Panc1 (cell line): ENCODE results near the gene COMMD10. TPM values are rescaled to one million over a fixed set of nuclear protein-coding genes. Genes with fewer than 3 reads are reported as not detected.

Experiments used
- ATAC-seq: fragments of 200-7000 bp; cut with Tn5 transposase; 2 replicates; pipeline ENCODE4 v1.9.1; 2020; ENCODE audit warnings: mild to moderate bottlenecking, moderate library complexity
- BruUV-seq: library from RNA; stranded (reverse); fragments of 400-500 nt; replicated peaks from 2 replicates; lab custom pipeline; 2021; lab: Mats Ljungman, UMichigan
- CTCF ChIA-PET: fragments of 300-600 bp; sonication (Branson Sonifier 250); formaldehyde crosslinking; loops from one replicate; lab custom pipeline; 2022; ENCODE audit warnings: antibody characterized with exemption; lab: Charles Lee
- POLR2A ChIA-PET: fragments of 300-600 bp; sonication (Branson Sonifier 250); formaldehyde crosslinking; loops from one replicate; lab custom pipeline; 2022; ENCODE audit warnings: antibody characterized with exemption; lab: Charles Lee
- DNase-seq: peaks from one replicate; pipeline ENCODE4 v3.0.0-alpha.2; 2010; ENCODE audit warnings: low read depth, low spot score
- H3K27ac ChIP-seq: 2 replicates; pipeline ENCODE4 v1.5.1; 2011; ENCODE audit warnings: mild to moderate bottlenecking, low read length, inconsistent platforms
- H3K27me3 ChIP-seq: fragments of 200-500 bp; sonication (Bioruptor generic); 2 replicates; pipeline ENCODE4 v1.6.0; 2014; ENCODE audit warnings: low read length, inconsistent platforms; ENCODE audit not compliant: control insufficient read depth, insufficient read depth
- H3K36me3 ChIP-seq: fragments of 200-500 bp; sonication (Bioruptor generic); 2 replicates; pipeline ENCODE4 v1.5.1; 2014; ENCODE audit warnings: inconsistent platforms, mild to moderate bottlenecking, low read length, moderate library complexity; ENCODE audit not compliant: control insufficient read depth, insufficient read depth
- H3K4me1 ChIP-seq: 2 replicates; pipeline ENCODE4 v1.5.1; 2011; ENCODE audit warnings: inconsistent platforms, mild to moderate bottlenecking, low read length, moderate library complexity; ENCODE audit not compliant: control insufficient read depth, insufficient read depth
- H3K4me3 ChIP-seq, 2 experiments: 2 replicates each; pipeline ENCODE4 v1.5.1; 2011 to 2012; ENCODE audit warnings: low read depth in 2 of 2, low read length in 2 of 2, mild to moderate bottlenecking in 2 of 2, inconsistent platforms in 1 of 2, moderate library complexity in 1 of 2
- H3K9me3 ChIP-seq: fragments of 200-500 bp; sonication (Bioruptor generic); 2 replicates; pipeline ENCODE4 v1.5.1; 2014; ENCODE audit warnings: low read depth, mild to moderate bottlenecking, inconsistent platforms, low read length, moderate library complexity; ENCODE audit not compliant: control insufficient read depth, insufficient read depth
- POLR2AphosphoS5 ChIP-seq: IDR thresholded peaks from 2 replicates; pipeline ENCODE4 v1.6.1; 2012; ENCODE audit warnings: mild to moderate bottlenecking, low read depth, low read length, moderate library complexity
- REST ChIP-seq, 2 experiments: IDR thresholded peaks; 2 replicates each; pipeline ENCODE4 v1.6.1; 2011 to 2012; ENCODE audit warnings: low read depth in 2 of 2, control low read depth in 1 of 2, low read length in 1 of 2, mild to moderate bottlenecking in 1 of 2, moderate library complexity in 1 of 2; ENCODE audit not compliant: insufficient read depth in 1 of 2
- SIN3A ChIP-seq: IDR thresholded peaks from 2 replicates; pipeline ENCODE4 v1.6.1; 2012; ENCODE audit warnings: low read depth, mild to moderate bottlenecking, low read length, moderate library complexity, borderline replicate concordance; ENCODE audit not compliant: insufficient read depth
- TCF7L2 ChIP-seq: IDR thresholded peaks from 2 replicates; pipeline ENCODE4 v1.6.1; 2011; ENCODE audit warnings: mild to moderate bottlenecking, low read depth, low read length, inconsistent platforms
- in situ Hi-C: cut with HindIII; loops from 2 replicates; pipeline ENCODE4 v1.10.0; 2016; ENCODE audit warnings: low sequenced_read_pairs, low pct_unique_long_range_greater_than_20kb
- intact Hi-C: fragments of 100-400 bp; cut with micrococcal nuclease; formaldehyde crosslinking; loops from one replicate; pipeline ENCODE4 v1.10.0; 2022; ENCODE audit not compliant: unreplicated experiment
- total RNA-seq: library from RNA; stranded (reverse); gene quantifications from one replicate; pipeline ENCODE4 v1.2.1, GENCODE V29; 2021; ENCODE audit not compliant: unreplicated experiment
- TF ChIP-seq, protein P1 (sequence below): fragments of 450-650 bp; IDR thresholded peaks from 2 replicates; pipeline ENCODE4 v1.5.1; 2017; ENCODE audit warnings: mild to moderate bottlenecking

COMMD10 gene
- total RNA-seq, 1 experiment from 2014 or later: 37.9 TPM

DNA sequence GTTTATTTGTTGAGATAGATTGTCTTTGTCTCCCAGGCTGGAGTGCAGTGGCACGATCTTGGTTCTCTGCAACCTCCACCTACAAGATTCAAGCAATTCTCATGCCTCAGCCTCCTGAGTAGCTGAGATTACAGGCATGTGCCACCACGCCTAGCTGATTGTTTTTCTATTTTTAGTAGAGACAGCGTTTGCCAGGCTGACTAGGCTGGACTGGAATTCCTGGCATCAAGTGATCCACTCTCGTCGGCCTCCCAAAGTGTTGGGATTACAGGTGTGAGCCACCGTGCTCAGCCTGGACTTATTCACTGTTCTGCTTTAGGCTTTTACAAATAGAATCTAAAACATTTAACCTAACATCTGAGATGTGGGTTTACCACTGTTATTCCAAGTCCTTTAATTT lies 91.3 kb downstream of the COMMD10 start:
- Histone ChIP-seq H3K27ac (no peak overlapping the region), H3K36me3 (no peaks in the 10 kb centered on the region), H3K9me3 (no peaks in the 10 kb centered on the region), H3K27me3 (no peaks in the 10 kb centered on the region), H3K4me3 (no peak overlapping the region), H3K4me1 (no peaks in the 10 kb centered on the region)
- ChIA-PET POLR2A (no interaction called here), CTCF (no interaction called here)
- intact Hi-C loops (no loop called here), in situ Hi-C loops (no loop called here)
- ATAC-seq (no peak), DNase-seq (no peak)
- no peak for TF ChIP-seq REST (IDR thresholded peaks at IDR 0.05; ENCODE audit: insufficient read depth in 1 of 2, low read depth in 2 of 2, low read length in 1 of 2)
- TF ChIP-seq, protein P1, sequence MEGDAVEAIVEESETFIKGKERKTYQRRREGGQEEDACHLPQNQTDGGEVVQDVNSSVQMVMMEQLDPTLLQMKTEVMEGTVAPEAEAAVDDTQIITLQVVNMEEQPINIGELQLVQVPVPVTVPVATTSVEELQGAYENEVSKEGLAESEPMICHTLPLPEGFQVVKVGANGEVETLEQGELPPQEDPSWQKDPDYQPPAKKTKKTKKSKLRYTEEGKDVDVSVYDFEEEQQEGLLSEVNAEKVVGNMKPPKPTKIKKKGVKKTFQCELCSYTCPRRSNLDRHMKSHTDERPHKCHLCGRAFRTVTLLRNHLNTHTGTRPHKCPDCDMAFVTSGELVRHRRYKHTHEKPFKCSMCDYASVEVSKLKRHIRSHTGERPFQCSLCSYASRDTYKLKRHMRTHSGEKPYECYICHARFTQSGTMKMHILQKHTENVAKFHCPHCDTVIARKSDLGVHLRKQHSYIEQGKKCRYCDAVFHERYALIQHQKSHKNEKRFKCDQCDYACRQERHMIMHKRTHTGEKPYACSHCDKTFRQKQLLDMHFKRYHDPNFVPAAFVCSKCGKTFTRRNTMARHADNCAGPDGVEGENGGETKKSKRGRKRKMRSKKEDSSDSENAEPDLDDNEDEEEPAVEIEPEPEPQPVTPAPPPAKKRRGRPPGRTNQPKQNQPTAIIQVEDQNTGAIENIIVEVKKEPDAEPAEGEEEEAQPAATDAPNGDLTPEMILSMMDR: no peak
- no peak for TF ChIP-seq TCF7L2
- TF ChIP-seq SIN3A: no peak
- no peak for TF ChIP-seq POLR2AphosphoS5
- no TSS peak for BruUV-seq

GRCh38 chr5:116178925-116179324 lies 94.1 kb downstream of the COMMD10 start:
- ChIA-PET CTCF (no interaction called here), POLR2A (no interaction called here)
- TF ChIP-seq REST (IDR thresholded peaks at IDR 0.05; ENCODE audit: insufficient read depth in 1 of 2, low read depth in 2 of 2, low read length in 1 of 2): no peak
- no peak for TF ChIP-seq POLR2AphosphoS5
- TF ChIP-seq TCF7L2: no peak
- TF ChIP-seq SIN3A: no peak
- TF ChIP-seq, protein P1: no peak
- Histone ChIP-seq H3K27me3 (no peaks in the 10 kb centered on the region), H3K4me3 (no peak overlapping the region), H3K36me3 (no peaks in the 10 kb centered on the region), H3K9me3 (no peaks in the 10 kb centered on the region), H3K4me1 (no peaks in the 10 kb centered on the region), H3K27ac (no peak overlapping the region)
- intact Hi-C loops (no loop called here), in situ Hi-C loops (no loop called here)
- no peak for DNase-seq
- BruUV-seq: no TSS peak
- no peak for ATAC-seq
